GM12878 (cell line): ENCODE results near the gene ZNF43. TPM values are rescaled to one million over a fixed set of nuclear protein-coding genes. Genes with fewer than 3 reads are reported as not detected.

Experiments
- ATAC-seq: fragments of 200-7000 bp; cut with Tn5 transposase; 3 replicates; pipeline ENCODE4 v1.9.1; 2020; ENCODE audit warnings: mild to moderate bottlenecking, moderate library complexity
- BruUV-seq: library from RNA; stranded (reverse); fragments of 400-500 nt; replicated peaks from 2 replicates; lab custom pipeline; 2021; lab: Mats Ljungman, UMichigan
- CTCF ChIA-PET: fragments of 300-600 bp; sonication (Branson Sonifier 250); formaldehyde crosslinking; extraction: SDS; loops from one replicate; lab custom pipeline; 2021; ENCODE audit warnings: inconsistent platforms; lab: Yijun Ruan, JAX
- POLR2A ChIA-PET: fragments of 350-600 bp; formaldehyde crosslinking; extraction: SDS; loops from one replicate; lab custom pipeline; 2021; ENCODE audit warnings: inconsistent platforms; lab: Charles Lee
- RAD21 ChIA-PET: fragments of 300-600 bp; sonication (Branson Sonifier 250); formaldehyde crosslinking; loops from one replicate; lab custom pipeline; 2023; ENCODE audit warnings: antibody characterized with exemption; ENCODE audit not compliant: unreplicated experiment; lab: Charles Lee
- SMC1A ChIA-PET: fragments of 300-600 bp; sonication (Branson Sonifier 250); formaldehyde crosslinking; loops from one replicate; lab custom pipeline; 2023; ENCODE audit not compliant: unreplicated experiment, uncharacterized antibody; lab: Charles Lee
- DNase-seq: peaks from one replicate; pipeline ENCODE4 v3.0.0-alpha.2; 2011; ENCODE audit warnings: low read depth, low spot score
- FAIRE-seq: peaks from 3 replicates; lab custom pipeline; 2011; peaks lifted over from hg19 to GRCh38; lab: Jason Lieb, UNC
- H2AFZ ChIP-seq: 2 replicates; pipeline ENCODE4 v1.6.0; 2011; ENCODE audit warnings: low read depth, low read length, control low read depth; ENCODE audit not compliant: control insufficient read depth
- H3K27ac ChIP-seq: 2 replicates; pipeline ENCODE4 v1.5.1; 2011; ENCODE audit warnings: control low read depth; ENCODE audit not compliant: control insufficient read depth, insufficient read depth
- H3K27me3 ChIP-seq, 2 experiments: replicated peaks in 1 of 2; 2 replicates each; pipeline versions ENCODE4 v1.6.0 to v1.6.1; 2011; ENCODE audit warnings: low read length in 1 of 2; ENCODE audit not compliant: control insufficient read depth in 2 of 2, insufficient read depth in 2 of 2
- H3K36me3 ChIP-seq, 2 experiments: 2 replicates each; pipeline ENCODE4 v1.5.1; 2011; ENCODE audit warnings: low read length in 1 of 2; ENCODE audit not compliant: control insufficient read depth in 2 of 2, insufficient read depth in 2 of 2
- H3K4me1 ChIP-seq: 2 replicates; pipeline ENCODE4 v1.6.1; 2011; ENCODE audit warnings: mild to moderate bottlenecking, low read length, moderate library complexity, mixed read lengths; ENCODE audit not compliant: control insufficient read depth, insufficient read depth
- H3K4me2 ChIP-seq: 2 replicates; pipeline ENCODE4 v1.6.0; 2011; ENCODE audit warnings: control low read depth; ENCODE audit not compliant: control insufficient read depth, insufficient read depth
- H3K4me3 ChIP-seq: fragments of 200-600 bp; sonication (generic); 2 replicates; pipeline ENCODE4 v1.5.1; 2016
- H3K79me2 ChIP-seq: 2 replicates; pipeline ENCODE4 v1.6.0; 2011; ENCODE audit warnings: low read length; ENCODE audit not compliant: control insufficient read depth, insufficient read depth
- H3K9ac ChIP-seq: 2 replicates; pipeline ENCODE4 v1.8.0; 2011; ENCODE audit warnings: low read length, control low read depth, mixed read lengths; ENCODE audit not compliant: control insufficient read depth, insufficient read depth
- H3K9me3 ChIP-seq: replicated peaks from 3 replicates; pipeline ENCODE4 v1.5.1; 2011; ENCODE audit warnings: mild to moderate bottlenecking, low read length; ENCODE audit not compliant: control insufficient read depth, insufficient read depth
- H4K20me1 ChIP-seq: 2 replicates; pipeline ENCODE4 v1.6.0; 2011; ENCODE audit not compliant: control insufficient read depth, insufficient read depth
- BRCA1 ChIP-seq: IDR thresholded peaks from 2 replicates; pipeline ENCODE4 v1.6.1; 2011; ENCODE audit warnings: low read depth, low read length, improper control_type of control experiment
- HDGF ChIP-seq: fragments of 450-650 bp; IDR thresholded peaks from 2 replicates; pipeline ENCODE4 v1.6.1; 2016; ENCODE audit warnings: antibody characterized with exemption
- IKZF2 ChIP-seq, 2 experiments: fragments of 450-650 bp; IDR thresholded peaks; 2 replicates each; pipeline ENCODE4 v1.6.1; 2017; ENCODE audit warnings: mild to moderate bottlenecking in 2 of 2, moderate library complexity in 2 of 2
- IRF4 ChIP-seq: IDR thresholded peaks from 2 replicates; pipeline ENCODE4 v1.6.1; 2011; ENCODE audit warnings: low read depth, low read length
- MEF2B ChIP-seq: fragments of 450-650 bp; IDR thresholded peaks from 2 replicates; pipeline ENCODE4 v1.6.1; 2018; ENCODE audit warnings: mild to moderate bottlenecking, moderate library complexity; ENCODE audit not compliant: partially characterized antibody, poor library complexity, severe bottlenecking
- NFIC ChIP-seq: IDR thresholded peaks from 2 replicates; pipeline ENCODE4 v1.6.1; 2012; ENCODE audit warnings: low read depth, mild to moderate bottlenecking, inconsistent platforms, low read length, moderate library complexity
- NFYB ChIP-seq: IDR thresholded peaks from 2 replicates; pipeline ENCODE4 v1.6.1; 2011; ENCODE audit warnings: low read depth, mild to moderate bottlenecking, low read length, improper control_type of control experiment, moderate library complexity; ENCODE audit not compliant: insufficient read depth
- RBBP5 ChIP-seq: fragments of 200-600 bp; sonication (generic); conservative IDR thresholded peaks from 2 replicates; pipeline ENCODE4 v1.6.1; 2016
- YBX1 ChIP-seq: fragments of 450-650 bp; IDR thresholded peaks from 2 replicates; pipeline ENCODE4 v1.6.1; 2016; ENCODE audit warnings: antibody characterized with exemption
- WGBS: methylation state at CpG from one replicate; pipeline ENCODE4 v1.1.6; 2016; ENCODE audit warnings: low lambda C conversion rate; ENCODE audit not compliant: insufficient replicate concordance, insufficient coverage; ENCODE audit errors: missing lambda C conversion rate; 5-methylcytosine and 5-hydroxymethylcytosine counted together
- in situ Hi-C: fragments of 300-500 bp; cut with MboI; formaldehyde crosslinking; loops from 9 replicates; pipeline ENCODE4 v1.14.3; 2018; ENCODE audit warnings: mixed read lengths
- intact Hi-C: fragments of 100-400 bp; cut with micrococcal nuclease; formaldehyde crosslinking; loops from one replicate; pipeline ENCODE4 v1.14.2; 2022; ENCODE audit not compliant: unreplicated experiment
- polyA plus RNA-seq, 11 experiments: library from polyadenylated mRNA; depleted of rRNA in 4 of 11; unstranded in 6 of 11; stranded (reverse) in 5 of 11; fragments of >200 nt; fragmentation: Nextera tagmentation in 4 of 11; fragmentation: Illumina TruSeq in 1 of 11; extraction: Ambion mirVana in 4 of 11; extraction: Trizol in 1 of 11; gene quantifications; 1 replicate in 1 of 11; 2 replicates in 10 of 11; pipeline versions ENCODE4 v1.2.1 to v1.2.3, GENCODE V29; 2011 to 2016; ENCODE audit warnings: inconsistent platforms in 2 of 11, missing spikeins in 2 of 11, low read depth in 1 of 11
- total RNA-seq, 4 experiments: library from RNA; depleted of rRNA in 3 of 4; stranded (reverse); fragments of >200 nt in 3 of 4; fragmentation: Illumina TruSeq in 1 of 4; extraction: Trizol in 1 of 4; gene quantifications; 2 replicates each; pipeline versions ENCODE4 v1.2.1 to v1.2.3, GENCODE V29; 2013 to 2021
- TF ChIP-seq, protein P1 (sequence below): fragments of 450-650 bp; IDR thresholded peaks from 2 replicates; pipeline ENCODE4 v1.6.1; 2016; ENCODE audit warnings: mild to moderate bottlenecking, moderate library complexity, borderline replicate concordance
- TF ChIP-seq, protein P2 (sequence below): fragments of 450-650 bp; conservative IDR thresholded peaks from 2 replicates; pipeline ENCODE4 v1.6.1; 2017; ENCODE audit warnings: mild to moderate bottlenecking, moderate library complexity
- TF ChIP-seq, protein P3 (sequence below): fragments of 450-650 bp; formaldehyde crosslinking; IDR thresholded peaks from 2 replicates; pipeline ENCODE4 v1.5.0; 2022; ENCODE audit warnings: mild to moderate bottlenecking, missing genetic modification characterization
- TF ChIP-seq, protein P4 (sequence below): fragments of 450-650 bp; IDR thresholded peaks from 2 replicates; pipeline ENCODE4 v1.6.1; 2018; ENCODE audit warnings: borderline replicate concordance, mild to moderate bottlenecking; ENCODE audit not compliant: partially characterized antibody

Gene ZNF43
- total and polyA plus RNA-seq, 10 of the 15 experiments (the other 5 are each of a cell fraction or from before 2014, with no cell fraction given) = 0.07 to 1.0 (median 0.38) TPM

DNA sequence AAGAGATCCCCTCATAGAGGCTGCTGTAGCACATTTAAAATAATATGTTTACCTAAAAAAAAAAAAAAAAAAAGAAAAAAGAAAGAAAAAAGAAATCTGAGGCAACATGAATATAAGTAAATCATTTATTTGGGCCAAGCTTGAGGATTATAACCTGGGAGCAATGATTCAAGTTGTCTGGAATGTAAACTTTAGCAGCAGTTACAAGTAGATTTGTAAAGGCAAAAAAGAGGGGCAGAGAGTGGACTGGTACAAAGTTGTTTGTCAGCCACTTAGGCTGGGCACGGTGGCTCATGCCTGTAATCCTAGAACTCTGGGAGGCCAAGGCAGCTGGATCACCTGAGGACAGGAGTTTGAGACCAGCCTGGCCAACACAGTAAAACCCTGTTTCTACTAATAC lies 11.3 kb downstream of the ZNF43 start:
- Histone ChIP-seq H3K4me1 (no peaks in the 10 kb centered on the region), H4K20me1 (no peaks in the 10 kb centered on the region), H3K4me3 (no peak overlapping the region), H3K27me3 (no peaks in the 10 kb centered on the region), H3K79me2 (no peaks in the 10 kb centered on the region), H3K9me3 (no peaks in the 10 kb centered on the region; the same call in 2 of the 3 replicates), H2AFZ (no peak overlapping the region), H3K4me2 (no peak overlapping the region), H3K9ac (no peak overlapping the region), H3K27ac (no peak overlapping the region), H3K36me3 (no peaks in the 10 kb centered on the region)
- FAIRE-seq (no peak), ATAC-seq (no peak), DNase-seq (no peak)
- BruUV-seq = no TSS peak
- in situ Hi-C loops (no loop called here), intact Hi-C loops (no loop called here)
- ChIA-PET SMC1A (no interaction called here), CTCF (no interaction called here), RAD21 (no interaction called here), POLR2A (no interaction called here)
- TF ChIP-seq IKZF2 (IDR thresholded peaks at IDR 0.05) (no peak), IRF4 (no peak), HDGF (no peak), NFIC (no peak), NFYB (no peak), MEF2B (no peak), BRCA1 (no peak), YBX1 (no peak), RBBP5 (no peak)
- TF ChIP-seq, protein P1, sequence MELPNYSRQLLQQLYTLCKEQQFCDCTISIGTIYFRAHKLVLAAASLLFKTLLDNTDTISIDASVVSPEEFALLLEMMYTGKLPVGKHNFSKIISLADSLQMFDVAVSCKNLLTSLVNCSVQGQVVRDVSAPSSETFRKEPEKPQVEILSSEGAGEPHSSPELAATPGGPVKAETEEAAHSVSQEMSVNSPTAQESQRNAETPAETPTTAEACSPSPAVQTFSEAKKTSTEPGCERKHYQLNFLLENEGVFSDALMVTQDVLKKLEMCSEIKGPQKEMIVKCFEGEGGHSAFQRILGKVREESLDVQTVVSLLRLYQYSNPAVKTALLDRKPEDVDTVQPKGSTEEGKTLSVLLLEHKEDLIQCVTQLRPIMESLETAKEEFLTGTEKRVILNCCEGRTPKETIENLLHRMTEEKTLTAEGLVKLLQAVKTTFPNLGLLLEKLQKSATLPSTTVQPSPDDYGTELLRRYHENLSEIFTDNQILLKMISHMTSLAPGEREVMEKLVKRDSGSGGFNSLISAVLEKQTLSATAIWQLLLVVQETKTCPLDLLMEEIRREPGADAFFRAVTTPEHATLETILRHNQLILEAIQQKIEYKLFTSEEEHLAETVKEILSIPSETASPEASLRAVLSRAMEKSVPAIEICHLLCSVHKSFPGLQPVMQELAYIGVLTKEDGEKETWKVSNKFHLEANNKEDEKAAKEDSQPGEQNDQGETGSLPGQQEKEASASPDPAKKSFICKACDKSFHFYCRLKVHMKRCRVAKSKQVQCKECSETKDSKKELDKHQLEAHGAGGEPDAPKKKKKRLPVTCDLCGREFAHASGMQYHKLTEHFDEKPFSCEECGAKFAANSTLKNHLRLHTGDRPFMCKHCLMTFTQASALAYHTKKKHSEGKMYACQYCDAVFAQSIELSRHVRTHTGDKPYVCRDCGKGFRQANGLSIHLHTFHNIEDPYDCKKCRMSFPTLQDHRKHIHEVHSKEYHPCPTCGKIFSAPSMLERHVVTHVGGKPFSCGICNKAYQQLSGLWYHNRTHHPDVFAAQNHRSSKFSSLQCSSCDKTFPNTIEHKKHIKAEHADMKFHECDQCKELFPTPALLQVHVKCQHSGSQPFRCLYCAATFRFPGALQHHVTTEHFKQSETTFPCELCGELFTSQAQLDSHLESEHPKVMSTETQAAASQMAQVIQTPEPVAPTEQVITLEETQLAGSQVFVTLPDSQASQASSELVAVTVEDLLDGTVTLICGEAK = no peak
- TF ChIP-seq, protein P2, sequence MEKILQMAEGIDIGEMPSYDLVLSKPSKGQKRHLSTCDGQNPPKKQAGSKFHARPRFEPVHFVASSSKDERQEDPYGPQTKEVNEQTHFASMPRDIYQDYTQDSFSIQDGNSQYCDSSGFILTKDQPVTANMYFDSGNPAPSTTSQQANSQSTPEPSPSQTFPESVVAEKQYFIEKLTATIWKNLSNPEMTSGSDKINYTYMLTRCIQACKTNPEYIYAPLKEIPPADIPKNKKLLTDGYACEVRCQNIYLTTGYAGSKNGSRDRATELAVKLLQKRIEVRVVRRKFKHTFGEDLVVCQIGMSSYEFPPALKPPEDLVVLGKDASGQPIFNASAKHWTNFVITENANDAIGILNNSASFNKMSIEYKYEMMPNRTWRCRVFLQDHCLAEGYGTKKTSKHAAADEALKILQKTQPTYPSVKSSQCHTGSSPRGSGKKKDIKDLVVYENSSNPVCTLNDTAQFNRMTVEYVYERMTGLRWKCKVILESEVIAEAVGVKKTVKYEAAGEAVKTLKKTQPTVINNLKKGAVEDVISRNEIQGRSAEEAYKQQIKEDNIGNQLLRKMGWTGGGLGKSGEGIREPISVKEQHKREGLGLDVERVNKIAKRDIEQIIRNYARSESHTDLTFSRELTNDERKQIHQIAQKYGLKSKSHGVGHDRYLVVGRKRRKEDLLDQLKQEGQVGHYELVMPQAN = no peak
- TF ChIP-seq, protein P3, sequence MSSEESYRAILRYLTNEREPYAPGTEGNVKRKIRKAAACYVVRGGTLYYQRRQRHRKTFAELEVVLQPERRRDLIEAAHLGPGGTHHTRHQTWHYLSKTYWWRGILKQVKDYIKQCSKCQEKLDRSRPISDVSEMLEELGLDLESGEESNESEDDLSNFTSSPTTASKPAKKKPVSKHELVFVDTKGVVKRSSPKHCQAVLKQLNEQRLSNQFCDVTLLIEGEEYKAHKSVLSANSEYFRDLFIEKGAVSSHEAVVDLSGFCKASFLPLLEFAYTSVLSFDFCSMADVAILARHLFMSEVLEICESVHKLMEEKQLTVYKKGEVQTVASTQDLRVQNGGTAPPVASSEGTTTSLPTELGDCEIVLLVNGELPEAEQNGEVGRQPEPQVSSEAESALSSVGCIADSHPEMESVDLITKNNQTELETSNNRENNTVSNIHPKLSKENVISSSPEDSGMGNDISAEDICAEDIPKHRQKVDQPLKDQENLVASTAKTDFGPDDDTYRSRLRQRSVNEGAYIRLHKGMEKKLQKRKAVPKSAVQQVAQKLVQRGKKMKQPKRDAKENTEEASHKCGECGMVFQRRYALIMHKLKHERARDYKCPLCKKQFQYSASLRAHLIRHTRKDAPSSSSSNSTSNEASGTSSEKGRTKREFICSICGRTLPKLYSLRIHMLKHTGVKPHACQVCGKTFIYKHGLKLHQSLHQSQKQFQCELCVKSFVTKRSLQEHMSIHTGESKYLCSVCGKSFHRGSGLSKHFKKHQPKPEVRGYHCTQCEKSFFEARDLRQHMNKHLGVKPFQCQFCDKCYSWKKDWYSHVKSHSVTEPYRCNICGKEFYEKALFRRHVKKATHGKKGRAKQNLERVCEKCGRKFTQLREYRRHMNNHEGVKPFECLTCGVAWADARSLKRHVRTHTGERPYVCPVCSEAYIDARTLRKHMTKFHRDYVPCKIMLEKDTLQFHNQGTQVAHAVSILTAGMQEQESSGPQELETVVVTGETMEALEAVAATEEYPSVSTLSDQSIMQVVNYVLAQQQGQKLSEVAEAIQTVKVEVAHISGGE = no peak
- TF ChIP-seq, protein P4, sequence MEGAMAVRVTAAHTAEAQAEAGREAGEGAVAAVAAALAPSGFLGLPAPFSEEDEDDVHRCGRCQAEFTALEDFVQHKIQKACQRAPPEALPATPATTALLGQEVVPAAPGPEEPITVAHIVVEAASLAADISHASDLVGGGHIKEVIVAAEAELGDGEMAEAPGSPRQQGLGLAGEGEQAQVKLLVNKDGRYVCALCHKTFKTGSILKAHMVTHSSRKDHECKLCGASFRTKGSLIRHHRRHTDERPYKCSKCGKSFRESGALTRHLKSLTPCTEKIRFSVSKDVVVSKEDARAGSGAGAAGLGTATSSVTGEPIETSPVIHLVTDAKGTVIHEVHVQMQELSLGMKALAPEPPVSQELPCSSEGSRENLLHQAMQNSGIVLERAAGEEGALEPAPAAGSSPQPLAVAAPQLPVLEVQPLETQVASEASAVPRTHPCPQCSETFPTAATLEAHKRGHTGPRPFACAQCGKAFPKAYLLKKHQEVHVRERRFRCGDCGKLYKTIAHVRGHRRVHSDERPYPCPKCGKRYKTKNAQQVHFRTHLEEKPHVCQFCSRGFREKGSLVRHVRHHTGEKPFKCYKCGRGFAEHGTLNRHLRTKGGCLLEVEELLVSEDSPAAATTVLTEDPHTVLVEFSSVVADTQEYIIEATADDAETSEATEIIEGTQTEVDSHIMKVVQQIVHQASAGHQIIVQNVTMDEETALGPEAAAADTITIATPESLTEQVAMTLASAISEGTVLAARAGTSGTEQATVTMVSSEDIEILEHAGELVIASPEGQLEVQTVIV = no peak
- 79% methylated on average over 1 of the region's 1 CpG for WGBS
